NCI-H1105 (cell line): ENCODE results near the gene LRRIQ3.
"Not testable (repeated sequence)": the region's sequence is repeated elsewhere in the genome, so short reads cannot be mapped to it uniquely, and the experiment has no call there.

ENCODE experiments used
- DNase-seq: peaks from one replicate; lab custom pipeline; 2025; lab: John Stamatoyannopoulos, UW

Gene LRRIQ3

GRCh38 chr1:74197657-74198552, at the start of gene LRRIQ3, which contains the start of gene FPGT:
LRRIQ3 (minus strand) TSS chr1:74198176; CDS start chr1:74183684, 14,492 bp downstream.
FPGT (plus strand) TSS chr1:74198242; CDS start chr1:74198279, 37 bp downstream.
- peak; percentile 97 for DNase-seq

- no peak for DNase-seq
Measured at GRCh38 chr1:74246315-74246714, 48.3 kb upstream of the LRRIQ3 start.

GRCh38 chr1:74245168-74245772, 47.3 kb upstream of the LRRIQ3 start:
- no peak for DNase-seq

GRCh38 chr1:74237787-74238186, 39.8 kb upstream of the LRRIQ3 start:
- DNase-seq = no peak

GRCh38 chr1:74237035-74237434, 39.1 kb upstream of the LRRIQ3 start:
- no peak for DNase-seq

DNA sequence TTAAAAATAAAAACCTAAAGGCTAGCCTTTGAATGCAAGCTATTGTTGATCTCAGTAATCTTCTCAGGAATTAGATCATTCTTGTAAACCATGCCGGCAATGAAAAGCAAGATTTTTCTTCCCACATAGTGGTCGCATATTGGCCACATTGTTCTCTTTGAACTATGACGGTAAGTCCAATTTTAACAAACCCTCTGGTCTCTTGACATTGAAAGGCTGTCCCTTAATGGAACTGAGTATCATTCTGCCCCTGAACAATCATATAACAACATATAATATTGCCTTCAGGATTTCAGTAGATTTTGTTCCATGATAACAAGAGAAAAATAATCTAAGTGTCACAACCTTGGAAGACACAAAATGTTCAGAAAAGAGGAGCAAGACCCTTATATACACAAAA, 38.5 kb upstream of the LRRIQ3 start:
- DNase-seq = no peak

GRCh38 chr1:74235153-74235552, 37.2 kb upstream of the LRRIQ3 start, which contains the start of gene TNNI3K:
TNNI3K (plus strand) TSS chr1:74235387; CDS start chr1:74235452, 65 bp downstream.
- no peak for DNase-seq

DNA sequence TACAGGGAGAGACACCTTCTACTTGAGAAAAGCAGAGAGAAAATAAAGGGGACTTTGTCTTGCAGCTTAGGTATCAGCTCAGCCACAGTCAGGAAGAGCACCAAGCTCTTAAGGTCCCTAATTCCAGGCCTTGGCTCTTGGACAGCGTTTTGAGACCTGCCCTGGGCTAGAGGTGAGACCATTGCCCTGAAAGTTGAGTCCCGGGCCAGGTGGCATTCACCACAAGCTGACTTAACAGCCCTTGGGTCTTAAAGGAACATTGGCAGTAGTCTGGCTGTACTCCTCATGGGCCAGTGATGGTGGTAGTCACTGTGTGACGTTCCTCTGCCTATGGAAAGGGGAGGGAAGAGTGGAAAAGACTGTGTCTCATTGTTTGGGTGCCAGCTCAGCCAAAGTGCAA, 25.5 kb upstream of the LRRIQ3 start:
- DNase-seq = no peak

- no peak for DNase-seq
Measured at GRCh38 chr1:74222701-74223100, 24.7 kb upstream of the LRRIQ3 start.

DNA sequence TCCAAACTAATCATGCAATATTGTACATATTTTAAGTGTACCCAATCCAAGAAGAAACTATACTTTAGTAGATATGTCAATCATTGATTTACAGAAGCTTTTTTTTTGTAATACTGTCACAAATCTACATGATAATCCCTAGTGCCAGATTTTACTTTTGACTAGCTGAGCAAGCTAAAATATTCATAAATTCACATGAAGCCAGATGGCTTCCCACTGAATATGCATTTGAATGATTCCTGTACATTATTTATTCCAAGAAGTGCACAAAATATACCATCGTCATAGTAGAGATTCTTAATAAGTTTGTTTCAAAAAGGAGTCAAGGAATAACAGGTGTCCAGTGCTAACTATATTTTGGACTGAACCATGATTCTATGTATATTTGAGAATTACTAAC, 17.3 kb upstream of the LRRIQ3 start:
- DNase-seq = no peak

- DNase-seq = no peak
Measured at GRCh38 chr1:74205266-74205665, 7.3 kb upstream of the LRRIQ3 start.

- no peak for DNase-seq
Measured at GRCh38 chr1:74199504-74199903, 1.5 kb upstream of the LRRIQ3 start.

DNA sequence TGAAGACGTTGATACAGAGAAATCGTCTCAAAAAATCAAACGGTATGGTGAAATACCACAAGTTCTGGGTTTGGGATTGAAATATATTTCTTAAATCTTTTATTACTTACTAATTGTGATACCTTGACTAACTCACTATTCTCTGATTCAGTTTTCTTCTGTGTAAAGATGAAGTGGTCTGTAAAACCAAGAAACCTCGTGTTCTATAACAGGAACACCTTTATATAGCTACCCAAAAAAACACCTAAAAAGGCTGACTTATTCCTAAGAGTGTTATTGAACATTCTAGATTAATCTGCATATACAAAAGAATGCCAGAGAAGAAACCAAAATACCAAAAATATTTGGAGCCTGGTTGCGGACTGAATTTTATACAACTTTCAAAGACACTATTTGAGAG, 721 bp downstream of the LRRIQ3 start:
- no peak for DNase-seq

DNA sequence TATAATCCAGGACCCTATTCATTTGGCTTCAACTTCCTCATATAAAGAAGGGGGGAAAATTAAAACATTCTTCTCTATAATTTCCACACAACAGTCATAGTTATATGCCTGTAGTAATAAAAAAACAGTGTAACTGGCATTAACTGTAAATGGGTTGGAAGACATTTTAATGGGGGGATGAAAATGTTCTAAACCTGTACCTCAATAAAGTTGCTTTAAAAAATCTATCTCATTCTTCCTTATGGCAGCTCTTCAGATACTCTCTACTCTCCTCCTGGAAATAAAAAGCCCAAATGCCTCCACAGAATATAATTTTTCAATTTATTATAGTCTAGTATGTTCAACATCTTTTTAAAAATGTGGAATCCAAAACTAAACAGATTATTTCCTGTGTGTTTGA, 2.6 kb downstream of the LRRIQ3 start:
- no peak for DNase-seq

DNA sequence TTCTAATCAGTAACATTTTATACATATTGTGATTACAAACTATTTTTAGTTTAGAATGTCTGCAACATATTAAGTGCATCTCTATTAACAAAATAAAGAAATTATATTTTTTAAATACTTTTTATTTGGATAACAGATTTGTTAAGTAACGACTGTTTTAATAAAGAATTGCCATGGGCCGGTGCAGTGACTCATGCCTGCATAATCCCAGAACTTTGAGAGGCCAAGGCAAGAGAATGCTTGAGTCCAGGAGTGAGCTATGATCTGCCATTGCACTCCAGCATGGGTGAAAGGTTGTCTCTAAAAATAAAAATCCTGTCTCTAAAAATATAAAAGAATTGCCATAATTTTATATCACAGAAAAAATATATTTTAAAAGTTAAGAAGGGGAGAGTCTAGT, 4.1 kb downstream of the LRRIQ3 start:
- DNase-seq = no peak

DNA sequence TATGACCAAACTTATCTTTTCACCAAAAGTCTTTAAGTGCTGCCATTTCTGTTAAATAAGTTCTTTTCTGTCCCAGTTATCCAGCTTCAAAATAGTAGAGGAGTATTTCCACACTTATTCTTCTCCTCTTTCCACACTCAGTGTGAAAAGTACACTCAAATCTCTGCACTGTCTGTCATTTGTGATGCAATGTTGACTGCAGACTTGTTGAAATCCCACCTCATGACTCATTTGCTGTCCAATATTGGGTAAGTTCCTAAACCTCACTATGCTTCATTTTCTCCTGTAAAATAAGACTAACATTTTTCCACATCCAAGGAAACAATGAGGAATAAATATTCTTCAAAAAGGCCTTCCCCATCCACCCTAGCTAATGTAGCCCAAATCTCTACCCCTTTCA, 17.5 kb downstream of the LRRIQ3 start:
- DNase-seq = no peak

DNA sequence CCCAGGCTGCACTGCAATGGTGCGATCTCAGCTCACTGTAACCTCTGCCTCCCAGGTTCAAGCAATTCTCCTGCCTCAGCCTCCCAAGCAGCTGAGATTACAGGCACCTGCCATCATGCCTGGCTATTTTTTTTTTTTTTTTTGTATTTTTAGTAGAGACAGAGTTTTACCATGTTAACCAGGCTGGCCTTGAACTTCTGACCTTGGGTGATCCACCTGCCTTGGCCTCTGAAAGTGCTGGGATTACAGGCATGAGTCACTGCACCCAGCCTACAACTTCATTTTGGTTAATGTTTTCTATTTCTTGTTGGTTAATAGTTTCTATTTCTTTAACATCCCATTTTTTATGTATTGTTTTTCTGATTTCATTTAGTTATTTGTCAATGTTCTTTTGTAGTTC, 23.6 kb downstream of the LRRIQ3 start:
- not testable (repeated sequence) for DNase-seq

DNA sequence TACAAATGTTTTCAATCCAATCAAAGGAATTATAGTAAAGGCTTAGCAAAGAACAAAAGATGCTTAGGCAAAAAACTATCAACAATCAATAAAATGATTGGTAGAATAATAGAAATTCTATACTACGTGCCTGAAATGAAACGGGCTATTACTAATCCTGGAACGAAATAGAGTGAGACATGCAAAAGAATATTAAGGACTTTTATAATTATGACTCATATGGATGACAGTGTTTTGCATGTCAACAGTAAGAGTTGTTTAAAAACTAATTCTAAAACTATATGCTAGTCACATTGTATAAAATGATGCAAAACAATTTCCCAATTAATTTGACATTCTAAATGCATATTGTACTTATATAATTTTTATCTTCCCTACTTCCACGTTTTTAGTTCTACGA, 35.6 kb downstream of the LRRIQ3 start:
- DNase-seq = no peak

DNA sequence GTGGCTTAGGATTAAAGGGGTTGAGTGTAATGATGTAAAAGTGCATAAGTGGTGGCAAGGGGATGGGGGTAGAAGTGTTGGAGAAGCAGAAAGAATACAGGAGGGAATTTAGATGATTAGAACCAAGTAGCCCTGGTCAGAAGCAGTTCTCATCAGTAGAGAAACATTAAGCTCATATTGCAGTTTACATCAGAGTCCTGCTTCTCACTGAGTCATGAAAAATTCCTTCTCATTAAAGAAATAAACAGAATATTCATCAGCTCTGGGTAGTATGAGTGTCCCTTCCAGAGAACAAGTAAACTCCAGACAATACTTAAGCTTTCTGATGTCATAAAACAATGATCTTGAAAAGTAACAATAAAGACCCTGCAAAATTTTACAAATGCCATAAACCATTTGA, 36.5 kb downstream of the LRRIQ3 start:
- no peak for DNase-seq

DNA sequence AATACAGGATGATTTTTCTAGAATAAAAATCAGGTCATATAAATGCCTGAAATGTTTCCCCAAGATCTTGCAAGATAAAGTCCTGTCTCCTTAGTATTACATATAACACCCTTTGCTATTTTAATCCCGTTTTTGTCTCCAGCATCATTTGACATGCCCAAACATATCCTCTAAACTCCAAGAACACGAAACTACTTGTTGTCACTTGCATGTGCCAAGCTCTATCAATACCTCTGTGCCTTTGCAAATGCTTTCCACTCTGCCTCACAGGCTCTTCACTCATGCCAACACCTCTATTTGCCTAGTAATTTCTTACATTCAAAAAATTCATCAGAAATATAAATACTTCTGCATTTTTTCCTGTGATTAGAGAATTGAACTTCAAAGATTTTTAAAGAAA, 37.9 kb downstream of the LRRIQ3 start:
- DNase-seq = no peak

DNA sequence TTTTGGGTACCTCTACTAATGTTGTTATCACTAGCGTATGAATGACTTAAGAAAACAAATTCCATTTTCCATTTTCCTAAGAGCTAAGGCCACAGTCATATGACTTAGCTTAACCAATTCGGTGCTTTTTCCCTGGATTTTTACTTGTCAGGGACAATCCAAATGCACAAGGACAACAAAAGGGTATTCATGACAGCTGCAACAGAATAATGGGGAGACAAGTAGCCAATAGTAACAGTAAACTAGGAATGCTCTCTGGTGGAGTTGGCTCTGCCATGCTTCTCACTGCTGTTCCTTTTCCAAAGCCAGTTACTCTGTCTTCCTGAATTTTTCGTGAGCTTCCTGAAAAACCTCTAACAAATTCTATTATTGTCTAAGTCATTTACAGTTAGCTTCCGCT, 52.9 kb downstream of the LRRIQ3 start:
- DNase-seq = no peak

DNA sequence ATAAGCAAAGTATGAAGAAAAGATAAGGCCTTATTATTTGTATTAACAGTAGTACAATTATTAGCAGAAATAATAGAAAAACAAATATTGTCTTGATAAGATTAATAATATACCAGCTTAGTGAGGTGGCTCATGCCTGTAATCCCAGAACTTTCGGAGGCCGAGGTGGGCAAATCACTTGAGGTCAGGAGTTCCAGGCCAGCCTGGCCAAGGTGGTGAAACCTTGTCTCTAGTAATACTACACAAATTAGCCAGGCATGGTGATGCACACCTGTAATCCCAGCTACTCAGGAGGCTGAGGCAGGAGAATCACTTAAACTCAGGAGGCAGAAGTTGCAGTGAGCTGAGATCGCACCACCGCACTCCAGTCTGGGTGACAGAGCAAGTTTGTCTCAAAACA, 80.6 kb downstream of the LRRIQ3 start:
- not testable (repeated sequence) for DNase-seq

DNA sequence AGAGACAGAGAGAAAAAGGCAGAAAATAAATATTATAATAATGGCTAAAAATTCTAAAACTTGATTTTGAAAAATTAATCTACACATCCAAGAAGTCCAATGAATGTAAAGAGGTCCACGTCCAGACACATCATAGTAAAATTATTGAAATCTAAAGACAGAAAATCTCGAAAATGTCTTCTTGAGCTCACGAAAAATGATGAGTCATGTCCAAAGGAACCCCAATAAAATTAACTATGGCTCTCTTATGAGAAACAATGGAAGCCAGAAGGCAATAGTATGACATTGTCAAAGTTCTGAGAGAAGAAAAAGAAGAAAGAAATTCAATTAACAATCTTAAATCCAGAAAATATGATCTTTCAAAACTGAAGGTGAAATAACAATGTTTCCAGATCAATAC, 84.6 kb downstream of the LRRIQ3 start:
- DNase-seq = no peak
